ENCODE results near the gene CWC27. TPM values are rescaled to one million over a fixed set of nuclear protein-coding genes. Genes with fewer than 3 reads are reported as not detected.

Gene CWC27
- total RNA-seq, 1 experiment from 2014 or later, result 12.6 TPM

DNA sequence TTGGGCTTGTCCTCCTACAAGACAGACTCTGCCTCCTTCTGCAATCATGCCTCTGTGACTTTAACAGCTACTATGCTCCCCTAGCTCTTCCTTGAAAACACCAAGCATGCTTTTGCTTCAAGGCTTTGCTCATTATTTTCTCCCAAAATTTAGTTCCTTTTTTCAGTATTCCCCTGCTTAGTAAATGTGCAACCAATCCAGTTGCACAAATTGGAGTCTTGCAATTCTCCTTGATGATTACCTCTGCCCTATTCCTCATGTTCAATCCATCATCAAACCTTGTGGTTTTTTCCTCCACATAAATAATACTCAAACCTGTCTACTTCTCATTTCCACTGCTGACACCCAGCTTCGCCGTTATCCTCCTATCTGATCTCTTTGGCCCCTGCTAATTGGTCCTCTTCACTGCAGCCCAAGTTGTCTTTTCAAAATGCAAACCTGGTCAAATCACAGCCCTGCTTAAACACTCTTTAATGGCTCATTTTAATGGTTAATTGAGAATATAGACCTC lies 296.3 kb downstream of the CWC27 start:
- Histone ChIP-seq H3K4me2 (ENCODE audit: low read length) (no peak overlapping the region), H3K4me1 (ENCODE audit: insufficient read depth, low read length) (peaks cover 11% of the 10 kb centered on the region), H4K20me1 (ENCODE audit: low read length) (no peaks in the 10 kb centered on the region), H3K27ac (ENCODE audit: low read length) (no peak overlapping the region), H3K9me2 (replicated peaks; ENCODE audit: low read length) (no peaks in the 10 kb centered on the region), H3F3A (ENCODE audit: low read length, unreplicated experiment) (no peaks in the 10 kb centered on the region), H2AFZ (ENCODE audit: low read length) (no peak overlapping the region), H3K27me3 (ENCODE audit: low read length) (no peaks in the 10 kb centered on the region), H3K79me2 (ENCODE audit: low read length) (no peaks in the 10 kb centered on the region), H3K4me3 (ENCODE audit: low read length) (no peak overlapping the region), H3K9me3 (ENCODE audit: low read length) (no peaks in the 10 kb centered on the region), H3K36me3 (ENCODE audit: low read depth, low read length) (no peaks in the 10 kb centered on the region), H3K9ac (ENCODE audit: low read length) (no peak overlapping the region)
- CTCF ChIA-PET, result no interaction called here
- intact Hi-C loops (cut with micrococcal nuclease), result no loop called here
- no peak for ATAC-seq
- POLR2A ChIA-PET (ENCODE audit: unreplicated experiment), result no interaction called here
- DNase-seq, result no peak
- BruUV-seq (replicated peaks), result no TSS peak
- TF ChIP-seq EZH2 (IDR thresholded peaks at IDR 0.05; ENCODE audit: low read length, unreplicated experiment) (no peak), EZH2phosphoT487 (IDR thresholded peaks at IDR 0.05; ENCODE audit: borderline replicate concordance, low read length) (no peak)
- TF ChIP-seq, protein P1, sequence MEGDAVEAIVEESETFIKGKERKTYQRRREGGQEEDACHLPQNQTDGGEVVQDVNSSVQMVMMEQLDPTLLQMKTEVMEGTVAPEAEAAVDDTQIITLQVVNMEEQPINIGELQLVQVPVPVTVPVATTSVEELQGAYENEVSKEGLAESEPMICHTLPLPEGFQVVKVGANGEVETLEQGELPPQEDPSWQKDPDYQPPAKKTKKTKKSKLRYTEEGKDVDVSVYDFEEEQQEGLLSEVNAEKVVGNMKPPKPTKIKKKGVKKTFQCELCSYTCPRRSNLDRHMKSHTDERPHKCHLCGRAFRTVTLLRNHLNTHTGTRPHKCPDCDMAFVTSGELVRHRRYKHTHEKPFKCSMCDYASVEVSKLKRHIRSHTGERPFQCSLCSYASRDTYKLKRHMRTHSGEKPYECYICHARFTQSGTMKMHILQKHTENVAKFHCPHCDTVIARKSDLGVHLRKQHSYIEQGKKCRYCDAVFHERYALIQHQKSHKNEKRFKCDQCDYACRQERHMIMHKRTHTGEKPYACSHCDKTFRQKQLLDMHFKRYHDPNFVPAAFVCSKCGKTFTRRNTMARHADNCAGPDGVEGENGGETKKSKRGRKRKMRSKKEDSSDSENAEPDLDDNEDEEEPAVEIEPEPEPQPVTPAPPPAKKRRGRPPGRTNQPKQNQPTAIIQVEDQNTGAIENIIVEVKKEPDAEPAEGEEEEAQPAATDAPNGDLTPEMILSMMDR (conservative IDR thresholded peaks at IDR 0.05; ENCODE audit: low read depth, low read length), result no peak

DNA sequence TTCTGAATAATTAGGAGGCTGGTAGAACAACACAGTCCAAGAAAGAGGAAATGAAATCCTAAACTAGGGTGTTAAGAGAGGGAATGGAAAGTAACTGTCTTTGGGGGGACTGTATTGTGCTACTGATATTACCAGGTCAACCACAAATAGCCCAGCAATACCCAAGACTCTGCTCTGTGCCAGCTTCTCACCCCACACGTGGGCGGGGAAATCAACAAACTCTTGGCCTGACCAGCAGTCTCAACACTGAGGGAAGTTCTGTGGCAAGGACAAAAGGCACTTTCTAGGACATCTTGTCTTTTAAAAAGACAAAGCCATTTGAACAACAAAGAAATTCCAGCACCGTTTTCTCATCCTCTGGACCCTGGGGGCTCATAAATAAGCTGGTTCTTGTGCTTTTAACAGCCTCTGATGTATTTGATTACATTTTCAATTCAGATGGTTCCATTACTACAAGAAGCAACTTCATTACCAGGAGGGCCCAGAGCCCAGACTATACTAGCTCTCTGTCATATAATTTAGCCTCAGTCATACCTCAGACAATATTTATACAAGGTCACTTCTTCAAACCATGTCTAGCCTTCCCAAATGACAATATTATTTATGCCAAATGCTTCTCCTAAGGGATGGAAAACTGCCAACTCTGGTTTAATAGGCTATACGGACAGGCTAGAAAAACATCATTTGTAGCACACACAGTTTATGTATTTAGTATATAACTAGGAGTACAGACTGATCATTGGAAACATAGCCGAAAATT lies 297.8 kb downstream of the CWC27 start:
- POLR2A ChIA-PET (ENCODE audit: unreplicated experiment), result no interaction called here
- intact Hi-C loops (cut with micrococcal nuclease), result no loop called here
- no peaks in the 10 kb centered on the region for H3K27me3 ChIP-seq (ENCODE audit: low read length)
- no peak overlapping the region for H3K4me2 ChIP-seq (ENCODE audit: low read length)
- H3K79me2 ChIP-seq (ENCODE audit: low read length), result no peaks in the 10 kb centered on the region
- no peaks in the 10 kb centered on the region for H3K9me3 ChIP-seq (ENCODE audit: low read length)
- CTCF ChIA-PET, result no interaction called here
- H4K20me1 ChIP-seq (ENCODE audit: low read length), result no peaks in the 10 kb centered on the region
- BruUV-seq (replicated peaks), result no TSS peak
- TF ChIP-seq EZH2phosphoT487 (IDR thresholded peaks at IDR 0.05; ENCODE audit: borderline replicate concordance, low read length) (no peak), EZH2 (IDR thresholded peaks at IDR 0.05; ENCODE audit: low read length, unreplicated experiment) (no peak)
- TF ChIP-seq, protein P1 (conservative IDR thresholded peaks at IDR 0.05; ENCODE audit: low read depth, low read length), result no peak
- no peaks in the 10 kb centered on the region for H3K36me3 ChIP-seq (ENCODE audit: low read depth, low read length)
- H3K9ac ChIP-seq (ENCODE audit: low read length), result no peak overlapping the region
- DNase-seq, result no peak
- H3K27ac ChIP-seq (ENCODE audit: low read length), result no peak overlapping the region
- H3K4me3 ChIP-seq (ENCODE audit: low read length), result no peak overlapping the region
- no peaks in the 10 kb centered on the region for H3F3A ChIP-seq (ENCODE audit: low read length, unreplicated experiment)
- H3K4me1 ChIP-seq (ENCODE audit: insufficient read depth, low read length), result peaks cover 11% of the 10 kb centered on the region
- no peak overlapping the region for H2AFZ ChIP-seq (ENCODE audit: low read length)
- no peak for ATAC-seq
- no peaks in the 10 kb centered on the region for H3K9me2 ChIP-seq (replicated peaks; ENCODE audit: low read length)

DNA sequence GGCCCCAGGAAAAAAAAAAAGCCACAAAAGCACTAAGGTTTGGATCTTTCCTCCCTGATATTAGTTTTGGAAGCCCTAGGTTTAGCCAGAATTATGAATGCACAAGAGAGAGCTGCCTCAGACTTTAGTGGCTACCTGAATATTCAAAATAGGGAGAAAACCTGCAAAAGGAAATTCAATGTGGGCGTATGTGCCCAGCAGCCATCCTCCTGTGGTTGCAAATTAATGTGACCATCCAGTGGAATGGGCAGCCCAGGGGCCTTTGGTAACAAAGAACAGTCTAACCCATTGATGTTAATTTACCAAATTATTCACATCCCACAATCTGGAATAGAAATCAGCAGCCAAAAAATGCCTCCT lies 298.4 kb downstream of the CWC27 start:
- CTCF ChIA-PET, result no interaction called here
- H3K9me2 ChIP-seq (replicated peaks; ENCODE audit: low read length), result no peaks in the 10 kb centered on the region
- intact Hi-C loops (cut with micrococcal nuclease), result no loop called here
- POLR2A ChIA-PET (ENCODE audit: unreplicated experiment), result no interaction called here
- H3K27ac ChIP-seq (ENCODE audit: low read length), result no peak overlapping the region
- no peak for DNase-seq
- no peak overlapping the region for H3K4me2 ChIP-seq (ENCODE audit: low read length)
- H3K79me2 ChIP-seq (ENCODE audit: low read length), result no peaks in the 10 kb centered on the region
- BruUV-seq (replicated peaks), result no TSS peak
- no peaks in the 10 kb centered on the region for H3K27me3 ChIP-seq (ENCODE audit: low read length)
- H3K4me3 ChIP-seq (ENCODE audit: low read length), result no peak overlapping the region
- no peaks in the 10 kb centered on the region for H3K9me3 ChIP-seq (ENCODE audit: low read length)
- TF ChIP-seq EZH2 (IDR thresholded peaks at IDR 0.05; ENCODE audit: low read length, unreplicated experiment), result no peak
- H3K9ac ChIP-seq (ENCODE audit: low read length), result no peak overlapping the region
- ATAC-seq, result no peak
- H4K20me1 ChIP-seq (ENCODE audit: low read length), result no peaks in the 10 kb centered on the region
- H3F3A ChIP-seq (ENCODE audit: low read length, unreplicated experiment), result no peaks in the 10 kb centered on the region
- H3K4me1 ChIP-seq (ENCODE audit: insufficient read depth, low read length), result peaks cover 11% of the 10 kb centered on the region
- no peaks in the 10 kb centered on the region for H3K36me3 ChIP-seq (ENCODE audit: low read depth, low read length)
- no peak overlapping the region for H2AFZ ChIP-seq (ENCODE audit: low read length)

Other genes with a start within 250 kb of the CWC27 start
- 0.62 TPM in 1 of 2 replicates, not detected in the other for gene SHISAL2B, start 78.4 kb upstream of the CWC27 start, total RNA-seq (2014; rRNA removed)
- gene SREK1IP1, start 239 bp upstream of the CWC27 start, total RNA-seq (2014; rRNA removed), result 3.0 and 6.4 TPM in 2 replicates

Data from PC-3 (cell line).